ENCODE data around the gene SBNO1. TPM values are rescaled to one million over a fixed set of nuclear protein-coding genes. Genes with fewer than 3 reads are reported as not detected.
"Not testable (repeated sequence)": the region's sequence is repeated elsewhere in the genome, so short reads cannot be mapped to it uniquely, and the experiment has no call there.

Gene SBNO1
- total and polyA plus RNA-seq, 2 donors (not counting 1 experiment from before 2014, with no cell fraction given), result 5.9 to 47.5 TPM

GRCh38 chr12:123250471-123251383 is 113.9 kb downstream of the SBNO1 start:
- Mint-ChIP-seq H3K9me3 (ENCODE audit: insufficient read depth) (no peaks in the 10 kb centered on the region), H3K27ac (no peak overlapping the region), H3K4me1 (peaks cover 35% of the 10 kb centered on the region), H3K27me3 (no peaks in the 10 kb centered on the region), H3K4me3 (no peak overlapping the region)
- H3K9me3 ChIP-seq (ENCODE audit: control extremely low read depth in 1 of 3, control insufficient read depth in 2 of 3, insufficient read depth in 1 of 3, low read length in 2 of 3), result peaks cover 0 to 4% (median 0%) of the 10 kb centered on the region in 3 donors
- intact Hi-C loops (cut with micrococcal nuclease), result no loop called here
- no peak overlapping the region for H3K27ac ChIP-seq (ENCODE audit: low read length in 2 of 2)
- H3K79me2 ChIP-seq (ENCODE audit: control insufficient read depth, insufficient read depth, low read length), result peaks cover 88% of the 10 kb centered on the region
- TF ChIP-seq EZH2 (IDR thresholded peaks at IDR 0.05; ENCODE audit: borderline replicate concordance, insufficient read depth, low read depth, low read length, poor library complexity, severe bottlenecking) (no peak), CTCF (IDR thresholded peaks at IDR 0.05) (no peak)
- DNase-seq (no peak), ATAC-seq (ENCODE audit: low read depth) (no peak)
- peaks cover 0 to 33% of the 10 kb centered on the region in 2 experiments for H3K36me3 ChIP-seq (replicated peaks in 1 of 2; ENCODE audit: control extremely low read depth in 1 of 2, control insufficient read depth in 1 of 2, extremely low read depth in 1 of 2, insufficient read depth in 2 of 2, low read length in 1 of 2)
- peaks cover 90% of the 10 kb centered on the region for H4K20me1 ChIP-seq (ENCODE audit: control insufficient read depth, insufficient read depth, low read length, poor library complexity, severe bottlenecking)
- CTCF ChIA-PET, result interaction anchor here (0.6 to 3.5 kb wide), 4 partner anchors 11 to 305 kb away, joined by 4 to 17 read pairs (median 6); no protein-coding TSS in a partner anchor
- H3K27me3 ChIP-seq (replicated peaks in 1 of 4; ENCODE audit: control extremely low read depth in 1 of 4, control insufficient read depth in 3 of 4, insufficient read depth in 4 of 4, low read length in 3 of 4), result no peaks in the 10 kb centered on the region
- peaks cover 0 to 3% of the 10 kb centered on the region in 2 donors for H3K4me1 ChIP-seq (ENCODE audit: control insufficient read depth in 2 of 2, insufficient read depth in 2 of 2, low read length in 2 of 2)
- H3K9ac ChIP-seq (ENCODE audit: low read length), result no peak overlapping the region
- POLR2A ChIA-PET, result no interaction called here
- no peak overlapping the region for H3K4me3 ChIP-seq (ENCODE audit: control extremely low read depth in 1 of 5, extremely low read depth in 1 of 5, insufficient read depth in 1 of 5, low read depth in 2 of 5, low read length in 4 of 5)
- 69% methylated on average over 12 of the region's 13 CpGs for WGBS (ENCODE audit: insufficient coverage)
- no peak overlapping the region for H3K4me2 ChIP-seq (replicated peaks; ENCODE audit: low read depth, low read length, poor library complexity, severe bottlenecking)
- no peak overlapping the region for H2AFZ ChIP-seq (ENCODE audit: insufficient read depth, low read depth, low read length, poor library complexity, severe bottlenecking)

GRCh38 chr12:123248996-123249741 is 115.5 kb downstream of the SBNO1 start:
- H3K9me3 Mint-ChIP-seq (ENCODE audit: insufficient read depth); H2AFZ ChIP-seq (ENCODE audit: insufficient read depth, low read depth, low read length, poor library complexity, severe bottlenecking); H3K4me2 ChIP-seq (replicated peaks; ENCODE audit: low read depth, low read length, poor library complexity, severe bottlenecking); H3K27ac ChIP-seq (ENCODE audit: low read length in 2 of 2); H3K4me1 ChIP-seq (ENCODE audit: control insufficient read depth in 2 of 2, insufficient read depth in 2 of 2, low read length in 2 of 2); H3K27ac Mint-ChIP-seq; H3K9me3 ChIP-seq (ENCODE audit: control extremely low read depth in 1 of 3, control insufficient read depth in 2 of 3, insufficient read depth in 1 of 3, low read length in 2 of 3); H3K27me3 Mint-ChIP-seq; H3K27me3 ChIP-seq (replicated peaks in 1 of 4; ENCODE audit: control extremely low read depth in 1 of 4, control insufficient read depth in 3 of 4, insufficient read depth in 4 of 4, low read length in 3 of 4); H3K9ac ChIP-seq (ENCODE audit: low read length); intact Hi-C loops (cut with micrococcal nuclease); H3K4me3 ChIP-seq (ENCODE audit: control extremely low read depth in 1 of 5, extremely low read depth in 1 of 5, insufficient read depth in 1 of 5, low read depth in 2 of 5, low read length in 4 of 5); POLR2A ChIA-PET; H3K4me3 Mint-ChIP-seq; ATAC-seq (ENCODE audit: low read depth); DNase-seq: not testable (repeated sequence)
- WGBS (ENCODE audit: insufficient coverage), result 98% methylated on average over 26 of the region's 26 CpGs
- peaks cover 43% of the 10 kb centered on the region for H3K4me1 Mint-ChIP-seq
- Histone ChIP-seq H4K20me1 (ENCODE audit: control insufficient read depth, insufficient read depth, low read length, poor library complexity, severe bottlenecking) (peaks cover 84% of the 10 kb centered on the region), H3K79me2 (ENCODE audit: control insufficient read depth, insufficient read depth, low read length) (peaks cover 93% of the 10 kb centered on the region), H3K36me3 (replicated peaks in 1 of 2; ENCODE audit: control extremely low read depth in 1 of 2, control insufficient read depth in 1 of 2, extremely low read depth in 1 of 2, insufficient read depth in 2 of 2, low read length in 1 of 2) (peaks cover 0 to 21% of the 10 kb centered on the region in 2 experiments)
- CTCF ChIA-PET, result interaction anchor here (1.8 to 3.5 kb wide), 3 partner anchors 12 to 206 kb away, joined by 4 to 17 read pairs (median 8); no protein-coding TSS in a partner anchor

GRCh38 chr12:123248129-123248528 is 116.5 kb downstream of the SBNO1 start:
- H3K27ac ChIP-seq (ENCODE audit: low read length in 2 of 2); intact Hi-C loops (cut with micrococcal nuclease); DNase-seq; H3K9me3 ChIP-seq (ENCODE audit: control extremely low read depth in 1 of 3, control insufficient read depth in 2 of 3, insufficient read depth in 1 of 3, low read length in 2 of 3); H3K27me3 ChIP-seq (replicated peaks in 1 of 4; ENCODE audit: control extremely low read depth in 1 of 4, control insufficient read depth in 3 of 4, insufficient read depth in 4 of 4, low read length in 3 of 4); H3K9me3 Mint-ChIP-seq (ENCODE audit: insufficient read depth); ATAC-seq (ENCODE audit: low read depth); POLR2A ChIA-PET; H3K9ac ChIP-seq (ENCODE audit: low read length); H3K4me1 ChIP-seq (ENCODE audit: control insufficient read depth in 2 of 2, insufficient read depth in 2 of 2, low read length in 2 of 2); H3K4me2 ChIP-seq (replicated peaks; ENCODE audit: low read depth, low read length, poor library complexity, severe bottlenecking); H3K4me3 ChIP-seq (ENCODE audit: control extremely low read depth in 1 of 5, extremely low read depth in 1 of 5, insufficient read depth in 1 of 5, low read depth in 2 of 5, low read length in 4 of 5); H2AFZ ChIP-seq (ENCODE audit: insufficient read depth, low read depth, low read length, poor library complexity, severe bottlenecking); H3K4me3 Mint-ChIP-seq; H3K27ac Mint-ChIP-seq; H3K27me3 Mint-ChIP-seq: not testable (repeated sequence)
- CTCF ChIA-PET, result interaction anchor here (2.2 to 3.5 kb wide), 2 partner anchors 10 to 205 kb away, joined by 8 to 17 read pairs; no protein-coding TSS in a partner anchor
- Histone ChIP-seq H3K36me3 (replicated peaks in 1 of 2; ENCODE audit: control extremely low read depth in 1 of 2, control insufficient read depth in 1 of 2, extremely low read depth in 1 of 2, insufficient read depth in 2 of 2, low read length in 1 of 2) (peaks cover 0 to 13% of the 10 kb centered on the region in 2 experiments), H4K20me1 (ENCODE audit: control insufficient read depth, insufficient read depth, low read length, poor library complexity, severe bottlenecking) (peaks cover 80% of the 10 kb centered on the region), H3K79me2 (ENCODE audit: control insufficient read depth, insufficient read depth, low read length) (peaks cover 91% of the 10 kb centered on the region)
- WGBS (ENCODE audit: insufficient coverage), result 100% methylated on average over 2 of the region's 2 CpGs
- peaks cover 44% of the 10 kb centered on the region for H3K4me1 Mint-ChIP-seq
